Measurements from ENCODE around the gene SRM. TPM values are rescaled to one million over a fixed set of nuclear protein-coding genes. Genes with fewer than 3 reads are reported as not detected.
"Not testable (repeated sequence)": the region's sequence is repeated elsewhere in the genome, so short reads cannot be mapped to it uniquely, and the experiment has no call there.

SRM gene
- total RNA-seq, 1 experiment from 2014 or later = 249 TPM

- ChIA-PET CTCF (interaction anchor here (0.6 to 1.9 kb wide), 13 partner anchors 17 to 1241 kb away, joined by 3 to 15 read pairs (median 4); partner anchors contain the start of genes EXOSC10 and FBXO6), POLR2A (interaction anchor here (0.5 to 0.9 kb wide), 4 partner anchors 15 to 871 kb away, joined by 3 to 6 read pairs (median 4); no protein-coding TSS in a partner anchor)
- H3K36me3 ChIP-seq (ENCODE audit: control insufficient read depth, insufficient read depth, low read length); H3K27me3 ChIP-seq (ENCODE audit: control insufficient read depth, insufficient read depth, low read length); DNase-seq (ENCODE audit: low read depth, low spot score); H3K4me1 ChIP-seq (ENCODE audit: control insufficient read depth, insufficient read depth, low read length); H3K9me3 ChIP-seq (ENCODE audit: control insufficient read depth, insufficient read depth, low read depth, low read length); in situ Hi-C loops (cut with HindIII; ENCODE audit: low pct_unique_long_range_greater_than_20kb, low sequenced_read_pairs); H3K4me3 ChIP-seq (ENCODE audit: low read depth in 2 of 2, low read length in 2 of 2); BruUV-seq (replicated peaks); ATAC-seq; H3K27ac ChIP-seq (ENCODE audit: low read length): not testable (repeated sequence)
- intact Hi-C loops (cut with micrococcal nuclease; ENCODE audit: unreplicated experiment) = loop anchor here (10.0 kb wide), 1 partner anchor 608 kb away; no protein-coding TSS in a partner anchor
Observed at GRCh38 chr1:11037019-11037739, 22.6 kb downstream of the SRM start.

- intact Hi-C loops (cut with micrococcal nuclease; ENCODE audit: unreplicated experiment) (loop anchor here (10.0 kb wide), 1 partner anchor 613 kb away; no protein-coding TSS in a partner anchor), in situ Hi-C loops (cut with HindIII; ENCODE audit: low pct_unique_long_range_greater_than_20kb, low sequenced_read_pairs) (no loop called here)
- peaks cover 3% of the 10 kb centered on the region for H3K36me3 ChIP-seq (ENCODE audit: control insufficient read depth, insufficient read depth, low read length)
- no peaks in the 10 kb centered on the region for H3K4me1 ChIP-seq (ENCODE audit: control insufficient read depth, insufficient read depth, low read length)
- ChIA-PET CTCF (interaction anchor here (0.6 kb wide), 2 partner anchors 30 to 96 kb away, joined by 3 read pairs; no protein-coding TSS in a partner anchor), POLR2A (interaction anchor here (0.6 kb wide), 1 partner anchor 30 kb away, joined by 8 read pairs; no protein-coding TSS in a partner anchor)
- H3K27me3 ChIP-seq (ENCODE audit: control insufficient read depth, insufficient read depth, low read length) = no peaks in the 10 kb centered on the region
- no peak overlapping the region for H3K4me3 ChIP-seq (ENCODE audit: low read depth in 2 of 2, low read length in 2 of 2)
- H3K27ac ChIP-seq (ENCODE audit: low read length) = no peak overlapping the region
- ATAC-seq (peak; percentile 42), DNase-seq (ENCODE audit: low read depth, low spot score) (no peak)
- H3K9me3 ChIP-seq (ENCODE audit: control insufficient read depth, insufficient read depth, low read depth, low read length) = no peaks in the 10 kb centered on the region
- no peak for TF ChIP-seq SIN3A (IDR thresholded peaks at IDR 0.05; ENCODE audit: borderline replicate concordance, insufficient read depth, low read depth, low read length)
- TF ChIP-seq REST (IDR thresholded peaks at IDR 0.05; ENCODE audit: insufficient read depth in 1 of 2, low read depth in 2 of 2, low read length in 1 of 2) = no peak
- TF ChIP-seq TCF7L2 (IDR thresholded peaks at IDR 0.05; ENCODE audit: low read depth, low read length) = no peak
- no peak for TF ChIP-seq POLR2AphosphoS5 (IDR thresholded peaks at IDR 0.05; ENCODE audit: low read depth, low read length)
- no peak for TF ChIP-seq CTCF (IDR thresholded peaks at IDR 0.05)
- BruUV-seq (replicated peaks) = no TSS peak
Observed at GRCh38 chr1:11031624-11032262, 28.1 kb downstream of the SRM start.
